OCI-LY1 (cell line): ENCODE results near the gene YPEL5.

Experiments used
- H2AFZ ChIP-seq: fragments of 200-600 bp; sonication (generic), shearing (Covaris generic); 2 replicates; pipeline ENCODE4 v1.6.0; 2014; ENCODE audit warnings: antibody characterized with exemption, mild to moderate bottlenecking, low read length
- H3F3A ChIP-seq: fragments of 200-600 bp; sonication (generic), shearing (Covaris generic); 2 replicates; pipeline ENCODE4 v1.6.0; 2014; ENCODE audit warnings: mild to moderate bottlenecking, antibody characterized with exemption, low read length, moderate library complexity; ENCODE audit not compliant: insufficient read depth
- H3K27ac ChIP-seq: fragments of 200-600 bp; sonication (generic); 2 replicates; pipeline ENCODE4 v1.5.1; 2014; ENCODE audit warnings: low read length, mixed run types, mild to moderate bottlenecking, low read depth; ENCODE audit not compliant: poor library complexity, severe bottlenecking
- H3K27me3 ChIP-seq: fragments of 200-600 bp; sonication (generic); 2 replicates; pipeline ENCODE4 v1.6.0; 2014; ENCODE audit warnings: antibody characterized with exemption, mild to moderate bottlenecking, low read length, moderate library complexity; ENCODE audit not compliant: insufficient read depth
- H3K36me3 ChIP-seq: fragments of 200-600 bp; sonication (generic); 2 replicates; pipeline ENCODE4 v1.6.1; 2014; ENCODE audit warnings: mild to moderate bottlenecking, antibody characterized with exemption, low read length, moderate library complexity, mixed read lengths; ENCODE audit not compliant: insufficient read depth
- H3K4me1 ChIP-seq: fragments of 200-600 bp; sonication (generic); 2 replicates; pipeline ENCODE4 v1.5.1; 2014; ENCODE audit warnings: mild to moderate bottlenecking, low read length, moderate library complexity; ENCODE audit not compliant: insufficient read depth, severe bottlenecking
- H3K4me2 ChIP-seq: fragments of 200-600 bp; sonication (generic), shearing (Covaris generic); 2 replicates; pipeline ENCODE4 v1.6.1; 2014; ENCODE audit warnings: low read length
- H3K4me3 ChIP-seq: fragments of 200-600 bp; sonication (generic); 2 replicates; pipeline ENCODE4 v1.5.1; 2014; ENCODE audit warnings: low read length, low read depth, mild to moderate bottlenecking, mixed read lengths; ENCODE audit not compliant: poor library complexity, severe bottlenecking
- H3K79me2 ChIP-seq: fragments of 200-600 bp; shearing (Covaris generic); 2 replicates; pipeline ENCODE4 v1.6.1; 2016; ENCODE audit warnings: mixed run types, low read length, mixed read lengths; ENCODE audit not compliant: insufficient read depth
- H3K9ac ChIP-seq: fragments of 200-600 bp; sonication (generic), shearing (Covaris generic); 2 replicates; pipeline ENCODE4 v1.6.1; 2014; ENCODE audit warnings: mild to moderate bottlenecking, low read length, mixed read lengths
- H3K9me2 ChIP-seq: fragments of 200-600 bp; sonication (generic), shearing (Covaris generic); 2 replicates; pipeline ENCODE4 v1.6.1; 2014; ENCODE audit warnings: low read depth, mild to moderate bottlenecking, low read length, mixed read lengths
- H3K9me3 ChIP-seq: fragments of 200-600 bp; shearing (Covaris generic); 2 replicates; pipeline ENCODE4 v1.6.1; 2014; ENCODE audit warnings: low read length, mixed read lengths
- H4K20me1 ChIP-seq: fragments of 200-600 bp; sonication (generic), shearing (Covaris generic); 2 replicates; pipeline ENCODE4 v1.6.0; 2016; ENCODE audit warnings: mild to moderate bottlenecking, low read length; ENCODE audit not compliant: insufficient read depth
- EZH2 ChIP-seq: fragments of 200-600 bp; sonication (generic), shearing (Covaris generic); IDR thresholded peaks from 2 replicates; pipeline ENCODE4 v1.8.0; 2017; ENCODE audit warnings: borderline replicate concordance, mixed run types, mild to moderate bottlenecking, antibody characterized with exemption, low read length, moderate library complexity, mixed read lengths
- TF ChIP-seq, protein P1 (sequence below): fragments of 200-600 bp; sonication (generic), shearing (Covaris generic); IDR thresholded peaks from 2 replicates; pipeline ENCODE4 v1.5.1; 2017; ENCODE audit warnings: mild to moderate bottlenecking, antibody characterized with exemption, low read length, moderate library complexity, mixed read lengths

Gene YPEL5

DNA sequence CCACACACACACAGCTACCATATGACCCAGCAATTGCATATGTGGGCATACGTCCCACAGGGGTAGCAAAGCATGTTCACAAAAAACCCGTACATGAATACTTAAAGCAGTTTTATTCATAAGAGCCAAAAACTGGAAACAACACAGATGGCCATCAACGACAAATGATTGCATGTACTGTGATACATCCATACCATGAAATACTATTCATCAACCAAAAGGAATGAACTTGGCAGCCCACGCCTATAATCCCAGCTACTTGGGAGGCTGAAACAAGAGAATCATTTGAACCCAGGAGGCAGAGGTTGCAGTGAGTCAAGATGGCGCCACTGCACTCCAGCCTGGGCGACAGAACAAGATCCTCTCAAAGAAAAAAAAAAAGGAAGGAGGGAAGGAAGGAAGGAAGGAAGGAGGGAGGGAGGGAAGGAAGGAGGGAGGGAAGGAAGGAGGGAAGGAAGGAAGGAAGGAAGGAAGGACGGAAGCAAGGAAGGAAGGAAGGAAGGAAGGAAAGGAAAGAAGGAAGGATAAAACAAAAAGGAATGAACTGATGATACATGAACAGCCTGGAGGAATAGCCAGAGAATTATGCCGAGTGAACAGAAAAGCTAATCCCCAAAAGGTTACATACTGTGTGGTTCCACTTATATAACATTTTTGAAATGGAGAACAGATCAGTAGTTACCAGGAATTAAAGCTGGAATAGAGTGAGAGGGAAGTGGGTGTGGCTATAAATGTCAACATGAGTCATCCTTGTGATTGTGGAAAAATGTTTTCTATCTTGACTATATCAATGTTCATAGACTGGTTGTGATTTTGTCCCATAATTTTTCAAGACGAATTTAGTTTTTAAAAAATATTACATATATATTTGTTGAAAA lies 19.6 kb upstream of the YPEL5 start:
- Histone ChIP-seq H3F3A (no peaks in the 10 kb centered on the region), H3K36me3 (no peaks in the 10 kb centered on the region), H3K79me2 (no peaks in the 10 kb centered on the region), H3K4me3 (no peak overlapping the region), H3K4me2 (no peak overlapping the region), H3K9me3 (no peaks in the 10 kb centered on the region), H3K27me3 (no peaks in the 10 kb centered on the region), H3K4me1 (no peaks in the 10 kb centered on the region), H3K9me2 (no peaks in the 10 kb centered on the region), H2AFZ (no peak overlapping the region), H4K20me1 (no peaks in the 10 kb centered on the region), H3K9ac (no peak overlapping the region), H3K27ac (no peak overlapping the region)
- TF ChIP-seq, protein P1, sequence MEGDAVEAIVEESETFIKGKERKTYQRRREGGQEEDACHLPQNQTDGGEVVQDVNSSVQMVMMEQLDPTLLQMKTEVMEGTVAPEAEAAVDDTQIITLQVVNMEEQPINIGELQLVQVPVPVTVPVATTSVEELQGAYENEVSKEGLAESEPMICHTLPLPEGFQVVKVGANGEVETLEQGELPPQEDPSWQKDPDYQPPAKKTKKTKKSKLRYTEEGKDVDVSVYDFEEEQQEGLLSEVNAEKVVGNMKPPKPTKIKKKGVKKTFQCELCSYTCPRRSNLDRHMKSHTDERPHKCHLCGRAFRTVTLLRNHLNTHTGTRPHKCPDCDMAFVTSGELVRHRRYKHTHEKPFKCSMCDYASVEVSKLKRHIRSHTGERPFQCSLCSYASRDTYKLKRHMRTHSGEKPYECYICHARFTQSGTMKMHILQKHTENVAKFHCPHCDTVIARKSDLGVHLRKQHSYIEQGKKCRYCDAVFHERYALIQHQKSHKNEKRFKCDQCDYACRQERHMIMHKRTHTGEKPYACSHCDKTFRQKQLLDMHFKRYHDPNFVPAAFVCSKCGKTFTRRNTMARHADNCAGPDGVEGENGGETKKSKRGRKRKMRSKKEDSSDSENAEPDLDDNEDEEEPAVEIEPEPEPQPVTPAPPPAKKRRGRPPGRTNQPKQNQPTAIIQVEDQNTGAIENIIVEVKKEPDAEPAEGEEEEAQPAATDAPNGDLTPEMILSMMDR, result no peak
- TF ChIP-seq EZH2, result no peak

DNA sequence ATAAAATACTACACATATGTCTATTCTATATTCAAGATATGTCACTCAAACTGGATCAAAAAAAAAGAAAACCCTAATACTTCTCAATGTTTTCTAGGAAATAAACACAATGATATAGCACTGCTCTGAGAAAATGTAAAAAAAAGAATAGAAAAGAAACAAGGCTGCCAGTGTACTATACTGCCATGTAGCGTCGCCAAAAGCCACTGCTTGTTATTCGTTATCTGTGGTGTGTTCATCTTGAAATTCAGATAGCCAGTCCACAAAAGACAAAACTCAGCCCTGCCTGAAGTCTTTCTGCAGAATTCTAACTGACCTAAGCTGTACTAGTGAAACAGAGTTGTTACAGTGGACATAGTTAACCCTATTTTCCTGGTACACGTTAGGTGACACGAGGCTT lies 12.2 kb upstream of the YPEL5 start:
- Histone ChIP-seq H3K27ac (no peak overlapping the region), H3K79me2 (no peaks in the 10 kb centered on the region), H3K9me3 (no peaks in the 10 kb centered on the region), H3F3A (no peaks in the 10 kb centered on the region), H3K36me3 (no peaks in the 10 kb centered on the region), H3K9me2 (no peaks in the 10 kb centered on the region), H2AFZ (no peak overlapping the region), H3K4me3 (no peak overlapping the region), H3K4me1 (peaks cover 8% of the 10 kb centered on the region), H3K27me3 (no peaks in the 10 kb centered on the region; the same call in 1 of the 2 replicates), H4K20me1 (no peaks in the 10 kb centered on the region), H3K4me2 (no peak overlapping the region), H3K9ac (no peak overlapping the region)
- TF ChIP-seq, protein P1, result no peak
- TF ChIP-seq EZH2, result no peak

DNA sequence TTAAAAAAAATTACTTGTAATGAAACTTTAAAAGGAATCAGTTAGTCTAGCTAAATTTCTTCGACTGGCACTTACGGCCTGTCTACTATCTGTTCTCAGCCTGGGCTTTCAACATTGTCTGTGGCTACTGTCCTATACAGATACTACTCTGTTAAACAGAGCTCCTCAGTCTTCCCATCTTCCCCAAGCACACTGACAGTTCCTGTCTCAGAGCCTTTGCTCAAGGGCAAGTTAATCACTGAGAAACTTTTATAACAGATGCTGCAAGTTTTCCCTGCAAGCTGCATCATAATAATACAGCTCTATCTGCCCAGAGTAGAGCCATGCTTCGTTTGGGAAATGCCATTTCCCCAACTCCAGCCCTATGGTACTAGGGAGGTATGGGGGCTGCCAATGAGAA lies 11.3 kb upstream of the YPEL5 start:
- Histone ChIP-seq H3K9ac (no peak overlapping the region), H3K4me2 (no peak overlapping the region)

More for the DNA sequence above, 11.3 kb upstream of the YPEL5 start:
- H3K4me1 ChIP-seq, result peaks cover 9% of the 10 kb centered on the region
- H3K4me3 ChIP-seq, result no peak overlapping the region
- no peak for TF ChIP-seq EZH2
- TF ChIP-seq, protein P1, result no peak
- H3K79me2 ChIP-seq, result no peaks in the 10 kb centered on the region
- H3K27me3 ChIP-seq, result no peaks in the 10 kb centered on the region; the same call in 1 of the 2 replicates
- H4K20me1 ChIP-seq, result no peaks in the 10 kb centered on the region
- H3K9me2 ChIP-seq, result no peaks in the 10 kb centered on the region
- no peaks in the 10 kb centered on the region for H3F3A ChIP-seq
- no peaks in the 10 kb centered on the region for H3K9me3 ChIP-seq
- no peak overlapping the region for H2AFZ ChIP-seq
- H3K36me3 ChIP-seq, result no peaks in the 10 kb centered on the region
- H3K27ac ChIP-seq, result no peak overlapping the region
